ENCODE results near the gene MAP3K7CL.

DNA sequence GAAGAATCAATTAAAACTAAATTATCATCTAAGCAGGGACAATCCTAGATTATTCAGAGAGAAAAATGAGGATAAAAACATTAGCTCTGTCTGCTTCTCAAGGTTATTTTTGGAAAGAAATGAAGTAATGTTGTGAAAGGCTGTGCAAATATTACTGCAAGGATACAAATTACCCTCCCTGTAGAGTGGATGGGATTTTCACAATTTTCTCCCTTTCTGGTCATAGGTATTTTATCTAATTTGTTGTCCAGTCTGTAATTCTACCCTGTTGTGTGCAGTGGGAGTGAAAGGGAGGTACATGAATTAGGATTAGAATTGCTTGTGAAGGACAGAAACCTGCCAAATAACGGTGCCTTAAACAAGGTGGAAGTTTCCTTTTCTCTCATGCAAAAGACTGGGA lies 54.7 kb downstream of the MAP3K7CL start:
- no peak for TF ChIP-seq EZH2 (IDR thresholded peaks at IDR 0.05; ENCODE audit: low read length)
- TF ChIP-seq, protein P1, sequence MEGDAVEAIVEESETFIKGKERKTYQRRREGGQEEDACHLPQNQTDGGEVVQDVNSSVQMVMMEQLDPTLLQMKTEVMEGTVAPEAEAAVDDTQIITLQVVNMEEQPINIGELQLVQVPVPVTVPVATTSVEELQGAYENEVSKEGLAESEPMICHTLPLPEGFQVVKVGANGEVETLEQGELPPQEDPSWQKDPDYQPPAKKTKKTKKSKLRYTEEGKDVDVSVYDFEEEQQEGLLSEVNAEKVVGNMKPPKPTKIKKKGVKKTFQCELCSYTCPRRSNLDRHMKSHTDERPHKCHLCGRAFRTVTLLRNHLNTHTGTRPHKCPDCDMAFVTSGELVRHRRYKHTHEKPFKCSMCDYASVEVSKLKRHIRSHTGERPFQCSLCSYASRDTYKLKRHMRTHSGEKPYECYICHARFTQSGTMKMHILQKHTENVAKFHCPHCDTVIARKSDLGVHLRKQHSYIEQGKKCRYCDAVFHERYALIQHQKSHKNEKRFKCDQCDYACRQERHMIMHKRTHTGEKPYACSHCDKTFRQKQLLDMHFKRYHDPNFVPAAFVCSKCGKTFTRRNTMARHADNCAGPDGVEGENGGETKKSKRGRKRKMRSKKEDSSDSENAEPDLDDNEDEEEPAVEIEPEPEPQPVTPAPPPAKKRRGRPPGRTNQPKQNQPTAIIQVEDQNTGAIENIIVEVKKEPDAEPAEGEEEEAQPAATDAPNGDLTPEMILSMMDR (optimal IDR thresholded peaks at IDR 0.05 in 1 of 3, IDR thresholded peaks at IDR 0.05 in 1 of 3, conservative IDR thresholded peaks at IDR 0.05 in 1 of 3; ENCODE audit: extremely low read depth in 1 of 3, insufficient read depth in 2 of 3, low read length in 3 of 3), result no peak

All from keratinocyte (primary cell).